Ovary (tissue), 9 donors: ENCODE measurements around the gene HHAT. TPM values are rescaled to one million over a fixed set of nuclear protein-coding genes. Genes with fewer than 3 reads are reported as not detected.

Experiments used
- DNase-seq, 5 donors: peaks; one replicate each; pipeline ENCODE4 v3.0.0-alpha.2; 2019 to 2020
- H3K27ac ChIP-seq, 2 donors: fragments of 200-600 bp; one replicate each; pipeline versions ENCODE4 v1.5.1 to v1.8.0; 2019 to 2022
- H3K27me3 ChIP-seq: fragments of 200-600 bp; one replicate; pipeline ENCODE4 v1.8.0; 2022
- H3K36me3 ChIP-seq: fragments of 200-600 bp; sonication (generic); one replicate; pipeline ENCODE4 v1.5.1; 2019
- H3K4me1 ChIP-seq: one replicate; pipeline ENCODE4 v1.8.1; 2013; ENCODE audit warnings: mild to moderate bottlenecking, moderate library complexity; ENCODE audit not compliant: insufficient read depth
- H3K4me3 ChIP-seq: fragments of 200-600 bp; sonication (generic); one replicate; pipeline ENCODE4 v1.5.1; 2017
- H3K9me3 ChIP-seq, 2 donors: fragments of 200-600 bp in 1 of 2; sonication (generic) in 1 of 2; one replicate each; pipeline versions ENCODE4 v1.5.1 to v1.8.1; 2013 to 2019; ENCODE audit warnings: mild to moderate bottlenecking in 1 of 2, moderate library complexity in 1 of 2
- CTCF ChIP-seq, 3 donors: fragments of 450-650 bp in 2 of 3; fragments of 200-600 bp in 1 of 3; IDR thresholded peaks; one replicate each; pipeline versions ENCODE4 v1.5.1 to v1.8.0; 2016 to 2022; ENCODE audit warnings: antibody characterized with exemption in 3 of 3, mild to moderate bottlenecking in 1 of 3
- EP300 ChIP-seq: sonication (generic); formaldehyde crosslinking; IDR thresholded peaks from one replicate; pipeline ENCODE4 v1.6.1; 2017; ENCODE audit warnings: antibody characterized with exemption
- POLR2A ChIP-seq: fragments of 450-650 bp; IDR thresholded peaks from one replicate; pipeline ENCODE4 v1.6.1; 2017; ENCODE audit warnings: antibody characterized with exemption, mild to moderate bottlenecking, moderate library complexity
- WGBS, 3 donors: extraction: QIAGEN DNeasy Blood & Tissue Kit in 1 of 3; methylation state at CpG; one replicate each; pipeline versions ENCODE4 v1.1.5 to v1.1.7; 2013 to 2017; 5-methylcytosine and 5-hydroxymethylcytosine counted together
- intact Hi-C, 4 donors: fragments of 100-400 bp; cut with DNase I; formaldehyde crosslinking; loops; one replicate each; pipeline versions ENCODE4 v1.11.0 to v1.15.1; 2022 to 2023
- polyA plus RNA-seq, 2 donors: library from polyadenylated mRNA; stranded (reverse); fragments of 200-250 nt in 1 of 2; fragments of 350-450 nt in 1 of 2; fragmentation: Illumina TruSeq in 1 of 2; extraction: RNeasy Lipid Tissue Mini Kit (QIAGEN cat#74804) in 1 of 2; gene quantifications; one replicate each; pipeline ENCODE4 v1.2.3, GENCODE V29; 2013 to 2014
- total RNA-seq, 7 donors: library from RNA; depleted of rRNA in 2 of 7; stranded (reverse); fragments of >200 nt in 2 of 7; fragmentation: NEBNext Ultra II Directional in 3 of 7; extraction: Animal tissue kit (Norgen Biotek cat#: 25700) in 3 of 7; gene quantifications; one replicate each; pipeline versions ENCODE4 v1.1.0 to v1.2.4, GENCODE V29; 2016 to 2023
- donor health status: DM: no; HTN: no; CAD: no; lungs with moderate emphysema.
- donor health status: DM: no; HTN: no; CAD: no.
- donor health status: Bipolar disorder and iron deficiency.
- donor health status: DM: yes; HTN: yes; CAD: no.
- donor health status: DM: no; HTN: no; CAD: no.
- donor health status: DM: yes; HTN: yes; CAD: no.

The HHAT gene
- total and polyA plus RNA-seq, 9 donors, result 2.1 to 10.5 (median 4.1) TPM

GRCh38 chr1:210332233-210332632 lies 3.5 kb downstream of the HHAT start:
- TF ChIP-seq EP300, result no peak
- no peak for TF ChIP-seq POLR2A
- TF ChIP-seq CTCF (IDR thresholded peaks at IDR 0.05), result no peak
- Histone ChIP-seq H3K27me3 (no peaks in the 10 kb centered on the region), H3K4me1 (no peaks in the 10 kb centered on the region), H3K9me3 (no peaks in the 10 kb centered on the region), H3K27ac (no peak overlapping the region), H3K36me3 (no peaks in the 10 kb centered on the region), H3K4me3 (no peak overlapping the region)
- 92 to 96% (median 95%) methylated on average over 7 of the region's 7 CpGs for WGBS, 3 donors
- intact Hi-C loops, result no loop called here
- no peak for DNase-seq

- H3K36me3 ChIP-seq, result no peaks in the 10 kb centered on the region
- no peak overlapping the region for H3K27ac ChIP-seq
- no peak for DNase-seq
- H3K4me1 ChIP-seq, result no peaks in the 10 kb centered on the region
- H3K4me3 ChIP-seq, result no peak overlapping the region
- 94 to 98% (median 95%) methylated on average over 4 of the region's 4 CpGs for WGBS, 3 donors
- H3K27me3 ChIP-seq, result no peaks in the 10 kb centered on the region
- TF ChIP-seq POLR2A, result no peak
- no peak for TF ChIP-seq CTCF (IDR thresholded peaks at IDR 0.05)
- TF ChIP-seq EP300, result no peak
- H3K9me3 ChIP-seq, result no peaks in the 10 kb centered on the region
- intact Hi-C loops, result no loop called here
These were observed 4.2 kb downstream of the HHAT start for GRCh38 chr1:210332719-210333398.

GRCh38 chr1:210335001-210335400 lies 6.3 kb downstream of the HHAT start:
- H3K4me1 ChIP-seq, result no peaks in the 10 kb centered on the region
- no peak overlapping the region for H3K4me3 ChIP-seq
- H3K9me3 ChIP-seq, result no peaks in the 10 kb centered on the region
- WGBS, 3 donors, result 70 to 81% (median 78%) methylated on average over 2 of the region's 2 CpGs
- intact Hi-C loops, result no loop called here
- TF ChIP-seq EP300, result no peak
- no peak for TF ChIP-seq POLR2A
- TF ChIP-seq CTCF (IDR thresholded peaks at IDR 0.05), result no peak
- DNase-seq, result no peak
- no peak overlapping the region for H3K27ac ChIP-seq
- no peaks in the 10 kb centered on the region for H3K27me3 ChIP-seq
- H3K36me3 ChIP-seq, result no peaks in the 10 kb centered on the region

GRCh38 chr1:210336362-210336761 lies 7.7 kb downstream of the HHAT start:
- DNase-seq, result no peak
- H3K36me3 ChIP-seq, result no peaks in the 10 kb centered on the region
- H3K9me3 ChIP-seq, result no peaks in the 10 kb centered on the region
- 93 to 96% (median 94%) methylated on average over 2 of the region's 2 CpGs for WGBS, 3 donors
- H3K27me3 ChIP-seq, result no peaks in the 10 kb centered on the region
- TF ChIP-seq EP300, result no peak
- TF ChIP-seq POLR2A, result no peak
- no peak overlapping the region for H3K4me3 ChIP-seq
- H3K27ac ChIP-seq, result no peak overlapping the region
- intact Hi-C loops, result no loop called here
- H3K4me1 ChIP-seq, result no peaks in the 10 kb centered on the region

GRCh38 chr1:210339500-210339899 lies 10.8 kb downstream of the HHAT start:
- TF ChIP-seq CTCF (IDR thresholded peaks at IDR 0.05) (no peak), POLR2A (no peak), EP300 (no peak)
- intact Hi-C loops, result no loop called here
- DNase-seq, result no peak
- H3K4me1 ChIP-seq, result no peaks in the 10 kb centered on the region
- H3K4me3 ChIP-seq, result no peak overlapping the region
- H3K9me3 ChIP-seq, result no peaks in the 10 kb centered on the region
- H3K27me3 ChIP-seq, result no peaks in the 10 kb centered on the region
- H3K36me3 ChIP-seq, result no peaks in the 10 kb centered on the region
- 95 to 100% (median 97%) methylated on average over 2 of the region's 2 CpGs for whole genome bisulfite sequencing, 3 donors
- no peak overlapping the region for H3K27ac ChIP-seq
